Measurements from ENCODE around the gene CCNDBP1. TPM values are rescaled to one million over a fixed set of nuclear protein-coding genes. Genes with fewer than 3 reads are reported as not detected.
A peak's percentile ranks its signal among the peaks of the same experiment; 100 is the strongest.

CCNDBP1 gene
- total RNA-seq, 2 donors from 2014 or later = 90.9 to 97.6 TPM

DNA sequence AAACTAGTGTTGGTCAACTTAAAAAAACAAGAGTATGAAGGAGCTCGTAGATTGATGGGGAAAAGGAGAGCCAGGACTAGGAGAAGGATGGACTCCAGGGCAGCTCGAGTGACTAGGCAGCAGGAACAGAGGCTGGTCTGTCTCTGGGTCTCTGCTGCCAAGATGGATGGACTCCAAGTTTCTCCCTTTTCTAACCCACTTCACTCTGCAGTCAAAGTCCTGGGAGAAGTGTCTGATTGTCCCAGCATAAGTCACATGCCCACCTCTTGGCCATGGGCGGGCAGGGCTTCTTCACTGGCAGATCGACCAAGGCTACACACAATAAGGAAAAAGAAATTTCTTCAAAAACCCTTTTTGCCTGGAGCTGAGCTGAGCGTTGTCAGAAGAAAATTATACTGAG lies 44.8 kb downstream of the CCNDBP1 start:
- Mint-ChIP-seq H3K27me3 (ENCODE audit: low read depth) (peaks cover 4% of the 10 kb centered on the region), H3K27ac (no peak overlapping the region), H3K4me1 (ENCODE audit: low read depth) (peaks cover 9% of the 10 kb centered on the region), H3K9me3 (no peaks in the 10 kb centered on the region), H3K36me3 (ENCODE audit: insufficient read depth in 2 of 2) (no peaks in the 10 kb centered on the region), H3K4me3 (no peak overlapping the region)
- DNase-seq (no peak), ATAC-seq (replicated peaks in 1 of 2) (no peak)

DNA sequence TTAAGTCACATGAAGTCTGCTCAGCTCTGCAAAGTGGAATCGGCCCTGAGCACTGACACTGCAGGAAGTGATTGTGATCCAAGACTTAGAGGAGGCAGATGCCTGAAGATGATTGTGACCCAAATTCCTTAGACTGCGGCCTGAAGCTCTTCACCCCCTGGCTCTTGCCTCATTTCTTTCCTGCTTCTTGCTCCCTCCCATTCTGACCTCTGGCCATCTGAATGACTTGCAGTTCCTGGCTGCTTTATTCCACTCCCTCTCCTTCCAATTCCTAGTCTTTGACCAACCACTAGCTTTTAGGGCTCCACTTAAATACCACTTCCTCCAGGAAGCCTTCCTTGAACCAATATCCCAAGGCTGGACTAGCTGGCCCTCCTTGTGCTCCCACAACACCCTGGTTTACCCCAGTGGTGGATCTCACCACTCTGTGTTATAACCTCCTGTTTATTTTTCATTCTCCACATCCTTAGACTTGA lies 45.5 kb downstream of the CCNDBP1 start:
- H3K4me1 Mint-ChIP-seq (ENCODE audit: low read depth) = peaks cover 5% of the 10 kb centered on the region
- H3K36me3 Mint-ChIP-seq (ENCODE audit: insufficient read depth in 2 of 2) = no peaks in the 10 kb centered on the region

DNA sequence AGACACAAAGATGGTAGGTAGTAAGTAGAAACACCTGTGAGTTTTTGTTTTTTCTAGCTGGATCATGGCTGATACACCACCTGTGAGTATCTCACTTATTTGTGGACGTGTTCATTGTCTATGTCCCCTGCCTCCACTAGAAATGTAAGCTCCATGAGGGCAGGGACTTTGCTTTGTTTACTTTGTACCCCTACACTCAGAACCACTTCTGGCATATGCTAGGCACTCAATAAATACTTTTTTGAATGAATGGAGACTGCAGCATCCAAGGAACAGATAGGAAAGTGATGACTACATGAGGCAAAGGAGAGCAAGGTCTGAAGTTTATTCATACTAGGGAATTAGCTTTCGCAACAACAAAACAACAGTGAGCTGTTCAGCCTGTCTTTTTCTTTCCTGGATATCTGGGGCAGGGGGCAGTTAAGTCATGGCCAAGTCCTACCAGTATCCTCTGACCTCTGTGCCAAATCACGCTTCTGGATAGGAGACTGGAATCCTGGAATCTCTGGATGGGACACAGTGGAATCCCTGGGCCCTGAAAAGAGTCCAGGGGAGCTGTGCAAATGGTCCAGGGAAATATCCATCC lies 47.2 kb downstream of the CCNDBP1 start:
- Mint-ChIP-seq H3K4me3 (no peak overlapping the region), H3K36me3 (ENCODE audit: insufficient read depth in 2 of 2) (no peaks in the 10 kb centered on the region), H3K27ac (no peak overlapping the region), H3K9me3 (no peaks in the 10 kb centered on the region), H3K27me3 (ENCODE audit: low read depth) (peaks cover 4% of the 10 kb centered on the region), H3K4me1 (ENCODE audit: low read depth) (no peaks in the 10 kb centered on the region)
- ATAC-seq (replicated peaks in 1 of 2) (no peak), DNase-seq (no peak)

More for the DNA sequence above, 45.5 kb downstream of the CCNDBP1 start:
- no peak for ATAC-seq (replicated peaks in 1 of 2)
- H3K9me3 Mint-ChIP-seq = no peaks in the 10 kb centered on the region
- peaks cover 4% of the 10 kb centered on the region for H3K27me3 Mint-ChIP-seq (ENCODE audit: low read depth)
- peak overlapping the region; percentile 2 for H3K27ac Mint-ChIP-seq
- no peak for DNase-seq
- no peak overlapping the region for H3K4me3 Mint-ChIP-seq

DNA sequence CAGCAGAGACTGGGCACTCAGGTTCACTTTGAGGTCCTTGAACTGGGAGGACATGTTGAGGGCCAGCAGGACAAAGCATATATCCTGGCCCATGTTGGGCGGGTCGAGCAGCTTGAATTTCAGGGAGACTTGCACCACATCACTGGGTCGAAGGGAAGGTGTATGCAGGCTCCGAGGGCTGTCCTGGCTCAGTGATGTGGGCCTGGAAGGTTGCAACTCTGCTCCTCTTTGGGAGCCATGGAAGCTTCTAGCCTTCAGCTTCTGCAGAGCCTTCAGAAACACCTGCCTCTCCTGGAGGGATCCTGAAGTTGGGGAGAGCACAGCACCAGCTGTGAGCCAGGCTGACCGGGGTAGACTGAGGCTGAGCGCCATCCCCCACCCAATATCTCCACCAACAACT lies 50.3 kb downstream of the CCNDBP1 start:
- peaks cover 15% of the 10 kb centered on the region for H3K4me1 Mint-ChIP-seq (ENCODE audit: low read depth)
- H3K4me3 Mint-ChIP-seq = no peak overlapping the region
- ATAC-seq (replicated peaks in 1 of 2) (no peak), DNase-seq (no peak)
- no peaks in the 10 kb centered on the region for H3K9me3 Mint-ChIP-seq
- H3K27me3 Mint-ChIP-seq (ENCODE audit: low read depth) = no peaks in the 10 kb centered on the region
- H3K36me3 Mint-ChIP-seq (ENCODE audit: insufficient read depth in 2 of 2) = no peaks in the 10 kb centered on the region
- no peak overlapping the region for H3K27ac Mint-ChIP-seq

DNA sequence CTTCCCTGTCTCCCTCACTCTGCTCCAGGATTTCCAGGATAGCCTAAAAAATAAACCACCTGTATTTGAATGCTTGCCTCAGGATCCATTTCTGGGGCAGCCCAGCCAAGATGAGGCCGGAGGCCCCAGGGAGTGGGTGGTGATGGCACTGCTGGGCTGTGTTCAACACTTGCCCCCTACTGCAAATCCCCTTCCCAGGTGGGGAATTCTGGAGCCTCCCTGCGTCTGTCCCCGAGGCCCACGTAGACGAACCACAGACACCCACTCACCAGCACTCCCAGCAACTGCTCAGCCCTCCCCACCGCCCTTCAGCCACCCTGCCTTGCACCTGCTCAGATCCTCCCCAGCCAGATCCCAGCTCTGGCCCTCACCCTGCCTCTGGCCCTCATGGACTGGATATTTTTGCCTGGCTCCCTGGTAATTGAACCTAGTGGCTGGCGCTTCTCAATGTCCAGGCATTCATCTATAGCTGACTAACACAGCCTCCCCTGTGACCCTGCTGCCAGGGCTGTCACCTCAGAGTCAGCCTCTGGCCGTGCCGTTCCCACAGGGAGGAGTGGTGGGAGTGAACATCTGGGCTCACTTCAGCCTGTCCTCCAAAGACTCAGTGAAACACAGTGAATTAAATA lies 52.8 kb downstream of the CCNDBP1 start:
- Mint-ChIP-seq H3K27me3 (ENCODE audit: low read depth) (no peaks in the 10 kb centered on the region), H3K4me1 (ENCODE audit: low read depth) (peaks cover 15% of the 10 kb centered on the region), H3K4me3 (no peak overlapping the region), H3K36me3 (ENCODE audit: insufficient read depth in 2 of 2) (no peaks in the 10 kb centered on the region), H3K9me3 (no peaks in the 10 kb centered on the region), H3K27ac (no peak overlapping the region)
- no peak for ATAC-seq (replicated peaks in 1 of 2)
- DNase-seq = no peak

DNA sequence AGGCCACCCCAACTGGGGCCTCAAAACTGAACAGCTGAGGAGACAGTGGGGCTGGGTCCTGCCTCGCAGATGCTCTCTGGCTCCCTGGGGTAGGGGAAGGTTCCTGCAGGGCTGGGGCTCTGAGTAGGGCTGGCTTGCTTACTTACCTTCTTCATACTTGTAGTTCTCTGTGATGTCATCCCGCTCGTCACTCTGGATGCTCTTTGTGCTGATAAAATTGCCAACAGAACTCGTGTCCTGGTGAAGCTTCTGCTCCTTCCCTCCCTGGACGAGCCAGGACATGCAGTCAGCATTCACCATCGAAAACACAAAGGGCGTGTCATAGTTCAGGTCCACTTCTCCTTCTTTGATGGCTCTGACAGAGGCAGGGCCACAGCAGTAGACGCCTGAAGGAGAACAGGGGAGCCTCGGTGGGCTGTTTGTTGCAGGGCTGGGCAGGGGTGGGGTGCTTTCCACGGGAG lies 53.5 kb downstream of the CCNDBP1 start:
- Mint-ChIP-seq H3K27me3 (ENCODE audit: low read depth) (no peaks in the 10 kb centered on the region), H3K36me3 (ENCODE audit: insufficient read depth in 2 of 2) (no peaks in the 10 kb centered on the region), H3K4me1 (ENCODE audit: low read depth) (peaks cover 15% of the 10 kb centered on the region), H3K9me3 (no peaks in the 10 kb centered on the region), H3K4me3 (no peak overlapping the region), H3K27ac (no peak overlapping the region)
- ATAC-seq (replicated peaks in 1 of 2) = no peak
- DNase-seq = no peak

DNA sequence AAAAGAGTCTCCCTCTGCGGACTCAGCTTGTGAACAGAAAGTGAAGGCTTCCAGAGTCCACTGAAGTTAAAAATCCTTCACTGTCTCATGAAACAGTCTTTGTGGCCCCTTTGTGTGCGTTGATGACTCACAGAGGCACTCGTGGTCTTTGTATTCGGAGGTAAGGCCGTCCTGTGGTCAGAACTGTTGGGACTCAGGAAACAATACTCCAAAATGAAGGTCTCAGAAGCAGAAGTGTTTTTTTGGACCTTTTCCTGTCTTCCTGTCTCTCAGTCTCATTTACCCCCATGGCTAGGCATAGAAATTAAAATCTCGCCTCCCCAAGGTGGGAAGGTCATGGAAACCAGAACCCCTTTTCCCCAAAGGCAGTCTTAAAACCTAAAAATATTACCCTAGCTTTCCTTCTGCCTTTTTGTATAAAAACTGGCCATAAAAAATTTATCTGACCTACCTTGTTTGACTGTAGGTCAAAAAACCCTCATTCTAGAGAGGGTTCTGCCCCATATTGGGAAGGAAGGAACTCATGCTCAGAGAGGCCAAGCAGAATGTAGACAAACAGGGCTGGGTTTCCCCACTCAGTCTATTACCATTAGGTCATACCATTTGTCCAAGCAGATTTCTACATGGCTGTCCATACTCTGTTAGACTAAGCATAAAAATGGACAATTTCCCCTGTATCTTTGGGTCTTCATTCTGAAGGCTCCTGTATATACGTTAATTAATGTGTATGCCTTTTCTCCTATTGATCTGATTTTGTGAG lies 54.7 kb downstream of the CCNDBP1 start:
- H3K4me3 Mint-ChIP-seq = no peak overlapping the region
- ATAC-seq (replicated peaks in 1 of 2) (peak; percentile 35 to 44), DNase-seq (peak in 1 of 2 donors; percentile 19)
- no peaks in the 10 kb centered on the region for H3K27me3 Mint-ChIP-seq (ENCODE audit: low read depth)
- H3K4me1 Mint-ChIP-seq (ENCODE audit: low read depth) = peaks cover 15% of the 10 kb centered on the region
- H3K27ac Mint-ChIP-seq = no peak overlapping the region
- H3K36me3 Mint-ChIP-seq (ENCODE audit: insufficient read depth in 2 of 2) = no peaks in the 10 kb centered on the region
- no peaks in the 10 kb centered on the region for H3K9me3 Mint-ChIP-seq

DNA sequence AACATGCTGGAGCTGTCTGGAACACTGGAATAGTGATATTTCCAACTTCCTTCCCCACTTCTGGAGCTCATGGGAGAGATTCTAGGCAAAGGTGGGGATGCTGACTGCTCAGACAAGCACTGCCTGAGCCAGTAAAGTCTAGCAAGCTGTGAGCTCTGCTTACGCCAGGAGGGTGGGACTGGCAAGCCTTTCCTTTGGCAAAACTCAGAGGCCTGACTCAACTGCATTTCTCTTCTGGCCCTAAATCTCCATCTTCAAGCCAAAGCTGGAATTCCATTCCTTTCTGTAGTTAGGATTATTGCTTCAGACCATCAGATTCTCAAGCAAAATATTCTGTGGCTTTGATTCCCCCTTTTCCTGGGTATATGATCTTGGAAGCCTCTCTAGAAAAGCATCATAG lies 55.9 kb downstream of the CCNDBP1 start:
- H3K36me3 Mint-ChIP-seq (ENCODE audit: insufficient read depth in 2 of 2) = no peaks in the 10 kb centered on the region
- no peaks in the 10 kb centered on the region for H3K9me3 Mint-ChIP-seq
- no peaks in the 10 kb centered on the region for H3K27me3 Mint-ChIP-seq (ENCODE audit: low read depth)
- DNase-seq (no peak), ATAC-seq (replicated peaks in 1 of 2) (no peak)
- H3K4me3 Mint-ChIP-seq = no peak overlapping the region
- H3K27ac Mint-ChIP-seq = no peak overlapping the region
- peaks cover 15% of the 10 kb centered on the region for H3K4me1 Mint-ChIP-seq (ENCODE audit: low read depth)

DNA sequence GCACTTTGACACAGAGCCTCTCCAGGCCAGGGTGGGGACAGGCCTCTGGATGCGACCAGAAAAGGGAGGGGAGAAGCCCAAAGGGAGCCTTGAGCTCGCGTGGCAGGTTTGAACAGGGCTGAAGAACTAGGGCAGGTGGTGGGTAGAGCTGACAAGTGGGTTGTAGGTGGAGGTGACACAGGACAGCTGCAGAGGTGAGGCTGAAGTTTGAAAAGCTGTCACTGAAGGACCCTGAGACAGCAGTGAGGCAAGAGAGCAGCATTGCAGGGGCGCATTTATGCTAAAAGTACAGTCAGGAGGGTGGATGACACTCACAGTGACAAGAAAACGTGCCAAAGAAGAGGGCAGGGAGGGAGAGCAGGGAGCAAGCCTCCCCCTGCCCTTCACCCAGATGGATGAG lies 57.4 kb downstream of the CCNDBP1 start:
- Mint-ChIP-seq H3K4me1 (ENCODE audit: low read depth) (peaks cover 15% of the 10 kb centered on the region), H3K27ac (no peak overlapping the region), H3K27me3 (ENCODE audit: low read depth) (no peaks in the 10 kb centered on the region), H3K4me3 (no peak overlapping the region), H3K9me3 (no peaks in the 10 kb centered on the region), H3K36me3 (ENCODE audit: insufficient read depth in 2 of 2) (no peaks in the 10 kb centered on the region)
- no peak for ATAC-seq (replicated peaks in 1 of 2)
- DNase-seq = no peak

DNA sequence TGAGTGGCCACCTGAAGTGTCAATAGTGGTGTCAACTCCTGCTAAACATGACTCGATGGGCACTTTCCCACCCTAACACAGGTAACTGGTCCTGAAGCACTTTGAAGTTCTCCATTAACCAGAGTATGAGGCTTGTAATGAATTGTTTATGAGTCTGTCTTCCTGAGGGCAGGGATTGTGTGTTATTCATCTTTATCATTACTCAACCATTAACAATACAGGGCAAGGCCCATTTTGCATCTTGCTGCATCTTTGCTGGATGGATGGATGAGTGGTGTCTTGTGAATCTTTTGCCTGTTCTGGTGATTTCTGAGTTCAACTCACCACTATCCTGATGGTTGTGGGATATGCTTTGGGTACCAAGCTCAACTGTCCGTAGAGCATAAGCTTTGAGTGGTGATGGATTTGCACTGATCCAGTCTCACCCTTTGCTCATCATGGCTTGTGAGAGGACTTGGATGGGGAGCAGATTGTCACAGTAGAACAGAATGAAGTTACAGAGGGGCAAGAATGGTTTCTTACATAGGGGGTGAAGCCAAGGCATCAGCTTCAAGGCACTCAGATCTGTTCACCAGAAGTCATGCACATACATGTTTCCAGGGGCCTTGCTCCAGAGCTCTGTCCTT lies 57.9 kb downstream of the CCNDBP1 start:
- Mint-ChIP-seq H3K4me1 (ENCODE audit: low read depth) (peaks cover 15% of the 10 kb centered on the region), H3K4me3 (no peak overlapping the region), H3K27me3 (ENCODE audit: low read depth) (no peaks in the 10 kb centered on the region), H3K9me3 (no peaks in the 10 kb centered on the region), H3K27ac (no peak overlapping the region), H3K36me3 (ENCODE audit: insufficient read depth in 2 of 2) (no peaks in the 10 kb centered on the region)
- ATAC-seq (replicated peaks in 1 of 2) = no peak
- no peak for DNase-seq

DNA sequence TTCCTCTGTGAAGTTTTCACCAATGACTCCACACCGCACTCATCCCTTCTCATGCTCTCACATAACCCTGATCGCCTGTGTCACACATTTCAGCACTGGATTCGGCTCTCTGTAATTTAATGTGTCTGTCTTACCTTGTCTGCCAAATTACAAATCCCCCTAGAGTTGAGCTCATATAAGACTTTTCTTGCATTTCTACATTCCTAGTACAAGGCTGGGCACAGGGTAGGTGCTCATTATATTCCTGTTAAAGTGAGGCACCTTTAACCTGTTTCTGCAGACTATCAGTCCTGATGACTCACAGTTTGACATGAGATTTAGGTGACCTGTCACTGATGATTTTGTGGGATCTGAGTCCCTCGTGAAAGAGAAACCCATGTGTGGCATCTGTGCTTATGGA lies 58.9 kb downstream of the CCNDBP1 start:
- no peak overlapping the region for H3K4me3 Mint-ChIP-seq
- H3K9me3 Mint-ChIP-seq = no peaks in the 10 kb centered on the region
- H3K4me1 Mint-ChIP-seq (ENCODE audit: low read depth) = peaks cover 14% of the 10 kb centered on the region
- DNase-seq (no peak), ATAC-seq (replicated peaks in 1 of 2) (no peak)
- no peaks in the 10 kb centered on the region for H3K36me3 Mint-ChIP-seq (ENCODE audit: insufficient read depth in 2 of 2)
- no peak overlapping the region for H3K27ac Mint-ChIP-seq
- H3K27me3 Mint-ChIP-seq (ENCODE audit: low read depth) = no peaks in the 10 kb centered on the region

DNA sequence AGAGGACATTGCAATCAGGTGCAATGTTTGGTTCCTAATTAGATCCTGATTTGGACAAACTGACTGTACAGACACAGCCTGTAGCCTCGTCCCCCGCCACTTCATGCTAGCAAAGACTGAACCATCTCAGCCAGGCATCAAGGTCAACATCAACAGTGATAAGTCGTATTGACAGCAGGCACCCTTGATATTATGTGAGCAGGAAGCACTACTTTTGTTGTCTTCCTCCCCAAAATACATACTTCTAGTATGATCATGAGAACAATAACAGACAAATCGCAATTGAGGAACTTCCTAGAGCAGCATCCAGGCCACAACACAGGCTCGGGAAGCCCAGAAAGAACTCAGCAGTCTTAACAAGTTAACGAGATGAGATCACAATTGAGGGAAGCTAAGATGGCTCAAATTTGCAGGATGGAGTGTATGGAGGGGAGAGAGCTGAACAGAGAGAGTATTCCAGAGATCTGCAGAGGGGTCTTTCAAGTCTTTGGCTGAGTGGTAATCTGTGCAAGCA lies 61.1 kb downstream of the CCNDBP1 start:
- DNase-seq = no peak
- H3K27me3 Mint-ChIP-seq (ENCODE audit: low read depth) = no peaks in the 10 kb centered on the region

More for the DNA sequence above, 61.1 kb downstream of the CCNDBP1 start:
- H3K4me3 Mint-ChIP-seq = no peak overlapping the region
- no peaks in the 10 kb centered on the region for H3K36me3 Mint-ChIP-seq (ENCODE audit: insufficient read depth in 2 of 2)
- ATAC-seq (replicated peaks in 1 of 2) = no peak
- peaks cover 23% of the 10 kb centered on the region for H3K4me1 Mint-ChIP-seq (ENCODE audit: low read depth)
- H3K27ac Mint-ChIP-seq = no peak overlapping the region
- peaks cover 0 to 6% of the 10 kb centered on the region in 2 donors for H3K9me3 Mint-ChIP-seq

Measured in activated T-cell treated with anti-CD3 and anti-CD28 coated beads, Interleukin-2, amount 50 U/mL, for 72 hours (primary cell).